Embryonic facial prominence (tissue), 1 donor: Measurements from ENCODE around the gene PHPT1.
"Not testable (repeated sequence)": the region's sequence is repeated elsewhere in the genome, so short reads cannot be mapped to it uniquely, and the experiment has no call there.

ENCODE experiments used
- DNase-seq: peaks from one replicate; pipeline ENCODE4 v3.0.0-alpha.2; 2016; ENCODE audit errors: extremely low spot score

Gene PHPT1

DNA sequence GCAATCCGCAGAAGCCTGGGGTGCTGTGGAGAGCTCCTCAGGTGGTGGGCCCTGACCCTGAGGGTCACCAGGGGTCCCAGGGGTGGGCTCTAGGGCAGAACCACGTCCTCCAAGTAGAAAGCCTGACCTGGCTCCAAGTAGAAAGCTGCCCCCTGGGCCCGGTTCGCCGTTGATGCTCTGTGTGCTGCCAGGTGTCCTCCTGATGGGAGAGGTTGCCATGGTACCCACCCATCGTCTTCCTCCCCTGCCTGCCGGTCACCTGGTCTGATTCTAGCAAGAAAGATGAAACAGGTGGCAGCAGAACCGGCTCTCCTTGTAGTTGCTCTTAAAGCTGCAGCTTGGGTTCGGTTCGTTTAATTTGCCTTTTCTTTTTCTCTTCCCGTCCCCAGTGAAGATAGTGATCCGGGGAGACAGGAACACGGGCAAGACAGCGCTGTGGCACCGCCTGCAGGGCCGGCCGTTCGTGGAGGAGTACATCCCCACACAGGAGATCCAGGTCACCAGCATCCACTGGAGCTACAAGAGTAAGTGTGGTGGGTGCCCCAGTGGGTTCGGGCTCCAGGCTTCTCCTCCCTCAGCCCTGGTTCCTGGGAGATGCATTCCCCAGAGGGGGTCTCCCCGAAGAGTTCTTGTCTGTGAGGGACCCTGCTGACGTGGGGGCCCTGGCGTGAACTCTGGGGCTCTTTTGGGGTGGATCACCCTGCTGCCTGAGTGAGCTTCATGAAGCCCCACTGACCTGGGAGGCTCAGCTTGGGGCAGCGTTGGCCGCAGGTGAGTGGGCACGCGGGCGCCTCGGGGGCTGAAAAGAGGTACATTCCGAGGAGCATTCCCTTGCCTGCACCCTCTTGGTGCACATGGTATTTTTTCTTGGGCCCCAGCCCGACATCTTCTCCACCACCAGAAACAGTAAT is 25.8 kb upstream of the PHPT1 start:
- DNase-seq: no peak

GRCh38 chr9:136824496-136825225 is 24.5 kb upstream of the PHPT1 start:
- DNase-seq: no peak

GRCh38 chr9:136825295-136826187 is 23.7 kb upstream of the PHPT1 start:
- no peak for DNase-seq

GRCh38 chr9:136826188-136826541 is 23.0 kb upstream of the PHPT1 start:
- no peak for DNase-seq

GRCh38 chr9:136826703-136827582 is 22.3 kb upstream of the PHPT1 start:
- DNase-seq: no peak

DNA sequence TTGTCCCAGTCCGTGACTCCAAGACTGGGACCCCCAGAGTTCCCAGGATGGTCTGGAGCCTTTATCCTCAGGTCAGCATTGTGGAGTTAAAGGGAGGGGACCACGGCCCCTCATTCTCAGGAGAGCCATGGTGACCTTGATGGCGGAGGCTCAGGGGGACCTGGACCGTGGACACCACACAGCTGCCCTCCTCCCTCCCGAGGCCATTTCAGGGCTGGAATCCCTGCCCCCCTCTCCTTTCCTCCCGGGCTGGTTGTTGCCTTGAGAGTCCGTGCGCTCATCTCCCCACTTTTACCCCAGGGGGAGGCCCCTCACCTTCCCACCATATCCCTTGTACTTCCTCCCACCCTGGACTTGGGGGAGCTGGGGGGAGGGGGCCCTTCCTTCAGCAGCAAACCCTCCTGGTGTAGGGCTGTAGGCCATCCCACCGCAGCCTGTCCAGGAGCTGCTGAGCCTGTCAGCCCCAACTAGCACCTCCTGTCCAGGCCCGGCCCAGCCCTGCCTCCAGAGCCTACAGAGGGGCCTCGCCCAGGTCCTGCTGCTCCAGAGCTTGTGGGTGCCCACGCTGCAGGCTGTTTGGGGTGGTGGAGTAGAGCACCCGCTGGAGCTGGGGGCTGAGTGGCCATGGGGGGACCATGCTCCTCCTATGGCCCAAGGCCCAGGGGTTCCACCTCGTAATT is 21.3 kb upstream of the PHPT1 start:
- DNase-seq: no peak

DNA sequence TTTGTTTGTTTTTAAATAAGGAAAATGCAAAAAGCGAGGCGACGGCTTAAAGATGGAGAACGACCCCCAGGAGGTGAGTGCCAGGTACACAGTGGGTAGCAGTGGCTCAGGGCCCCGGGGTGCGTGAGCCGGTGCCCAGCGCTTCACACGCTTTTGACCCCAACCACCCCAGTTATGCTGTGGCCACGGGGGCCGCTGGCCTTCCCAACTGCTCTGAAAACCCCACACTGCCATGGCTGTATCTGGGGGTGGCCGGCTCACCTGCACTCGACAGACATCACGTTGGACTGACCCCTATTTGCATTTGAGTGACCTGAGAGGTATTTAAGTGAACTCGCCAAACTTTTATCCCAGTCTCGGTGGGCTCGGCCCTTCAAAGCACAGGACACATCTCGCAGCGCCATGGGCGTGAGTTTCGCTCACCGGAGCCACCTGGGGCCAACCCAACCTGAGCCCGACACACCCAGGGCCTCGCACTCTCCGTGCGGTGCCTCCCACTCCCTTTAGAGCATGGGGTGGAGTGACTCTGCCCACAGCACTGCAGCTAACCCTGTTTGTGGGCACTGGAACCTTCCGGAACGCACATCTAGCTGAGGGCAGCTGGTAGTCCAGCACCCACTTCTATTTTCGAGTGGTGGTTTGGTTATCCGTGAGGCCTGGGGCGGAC is 20.6 kb upstream of the PHPT1 start:
- DNase-seq: no peak

- no peak for DNase-seq
Observed at GRCh38 chr9:136829412-136829811, 19.8 kb upstream of the PHPT1 start.

DNA sequence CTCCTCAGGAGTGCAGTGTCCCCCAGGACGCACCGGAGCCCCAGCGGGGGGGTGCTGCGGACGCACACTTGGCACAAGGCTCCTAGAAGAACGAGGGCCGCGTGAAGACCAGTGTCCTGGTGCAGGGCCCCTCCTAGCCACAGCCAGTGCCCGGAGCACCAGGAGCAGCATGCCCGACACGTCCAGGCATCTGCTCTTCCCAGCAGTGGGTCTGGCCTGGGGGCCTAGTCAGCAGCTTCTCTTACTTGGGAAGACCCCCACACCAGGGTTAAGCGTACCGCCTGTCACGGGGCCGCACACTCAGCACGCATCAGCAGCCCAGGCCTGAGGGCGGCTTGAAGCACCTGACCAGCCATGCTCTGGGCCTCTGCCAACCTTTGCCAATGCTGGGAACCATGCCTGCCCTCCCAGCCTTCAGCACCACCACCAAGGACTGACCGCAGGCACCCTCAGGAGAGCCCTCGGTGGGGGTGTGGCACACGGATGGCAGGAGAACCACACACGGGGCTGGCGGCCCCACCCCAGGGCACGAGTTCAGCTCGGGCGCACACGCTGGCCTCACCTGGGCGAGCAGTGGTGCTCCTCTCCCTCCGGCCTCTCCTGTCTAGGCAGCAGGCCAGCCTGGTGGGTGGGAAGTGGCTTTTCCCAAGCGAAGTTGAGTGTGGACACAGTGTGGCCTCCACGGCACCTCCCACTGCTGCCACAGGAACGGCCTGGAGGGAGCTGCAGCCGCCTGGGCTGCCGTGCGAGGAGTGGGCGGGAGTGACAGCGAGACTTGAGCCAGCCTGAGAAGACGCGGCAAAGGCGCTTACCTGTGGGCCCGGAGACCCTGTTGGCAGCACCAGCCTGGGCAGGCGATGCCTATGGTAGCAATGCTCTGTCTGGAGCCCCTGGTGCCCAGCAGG is 19.0 kb upstream of the PHPT1 start:
- DNase-seq: no peak

DNA sequence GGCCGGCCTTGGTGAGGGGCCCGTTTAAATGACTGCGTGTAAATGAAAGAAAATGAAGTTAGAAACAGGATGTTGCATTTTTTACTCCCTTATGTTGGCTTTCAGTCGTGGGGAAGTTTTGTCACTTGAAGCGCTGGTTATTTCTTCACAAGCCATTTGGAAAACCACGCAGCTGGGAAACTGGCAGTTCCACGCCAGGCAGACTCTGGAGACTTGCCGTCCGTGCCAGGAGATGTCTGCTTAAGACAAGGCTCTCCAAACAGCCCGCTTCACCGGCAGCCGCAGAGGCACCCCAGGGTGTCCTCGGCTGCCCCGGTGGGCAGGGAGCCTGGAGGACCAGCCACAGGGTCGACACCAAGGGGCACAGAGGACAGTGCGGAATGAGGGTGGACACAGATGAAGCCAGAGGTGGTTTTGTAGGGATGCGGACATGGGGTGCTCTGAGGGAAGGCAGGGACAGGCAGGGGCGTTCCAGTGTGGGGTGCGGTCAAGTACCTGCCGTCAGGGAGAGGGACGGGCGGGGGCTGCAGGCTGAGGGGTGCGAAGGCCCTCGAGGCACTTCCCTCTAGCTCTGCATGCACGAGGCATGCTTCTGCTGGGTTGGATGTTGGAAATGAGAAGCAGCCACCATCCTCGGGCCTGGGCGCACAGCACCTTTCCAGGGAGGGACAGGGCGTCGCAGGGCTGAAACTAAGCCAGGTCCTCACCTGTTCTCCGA is 18.0 kb upstream of the PHPT1 start:
- no peak for DNase-seq

- no peak for DNase-seq
Observed at GRCh38 chr9:136831720-136832104, 17.5 kb upstream of the PHPT1 start.

GRCh38 chr9:136832581-136832980 is 16.6 kb upstream of the PHPT1 start:
- no peak for DNase-seq

GRCh38 chr9:136833381-136834048 is 15.7 kb upstream of the PHPT1 start:
- not testable (repeated sequence) for DNase-seq

DNA sequence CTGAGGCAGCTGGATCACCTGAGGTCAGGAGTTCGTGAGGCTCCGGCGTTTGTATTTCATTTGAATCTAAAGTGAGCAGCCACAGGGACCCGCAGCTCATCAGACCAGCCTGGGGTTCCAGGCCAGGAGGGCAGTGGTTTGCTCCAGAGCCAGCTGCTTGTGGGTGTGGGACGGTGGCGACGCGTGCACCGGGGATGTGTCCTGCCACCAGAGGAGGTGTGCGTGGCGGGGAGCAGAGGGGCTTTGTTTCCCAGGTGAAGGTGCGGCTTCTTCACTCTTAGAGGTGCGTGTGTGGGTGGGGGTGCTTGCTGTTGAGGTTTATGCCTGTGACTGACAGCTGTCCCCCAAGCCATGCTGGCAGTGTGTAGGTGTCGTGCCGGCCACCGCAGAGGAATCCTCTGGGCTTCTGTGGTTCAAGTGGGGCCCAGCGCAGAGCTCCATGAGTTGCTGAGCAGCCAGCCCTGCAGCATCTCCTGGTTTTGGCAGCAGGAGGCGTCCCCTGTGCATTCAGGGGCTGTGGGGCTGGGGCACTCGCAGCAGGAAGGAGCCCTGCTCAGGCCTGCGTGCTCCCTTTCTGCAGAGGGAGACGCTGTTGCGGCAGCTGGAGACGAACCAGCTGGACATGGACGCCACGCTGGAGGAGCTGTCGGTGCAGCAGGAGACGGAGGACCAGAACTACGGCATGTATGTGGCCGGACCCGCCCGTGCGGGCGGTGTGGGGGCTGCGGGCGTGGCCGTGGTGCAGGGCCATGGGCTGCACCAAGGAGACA is 13.9 kb upstream of the PHPT1 start:
- no peak for DNase-seq

DNA sequence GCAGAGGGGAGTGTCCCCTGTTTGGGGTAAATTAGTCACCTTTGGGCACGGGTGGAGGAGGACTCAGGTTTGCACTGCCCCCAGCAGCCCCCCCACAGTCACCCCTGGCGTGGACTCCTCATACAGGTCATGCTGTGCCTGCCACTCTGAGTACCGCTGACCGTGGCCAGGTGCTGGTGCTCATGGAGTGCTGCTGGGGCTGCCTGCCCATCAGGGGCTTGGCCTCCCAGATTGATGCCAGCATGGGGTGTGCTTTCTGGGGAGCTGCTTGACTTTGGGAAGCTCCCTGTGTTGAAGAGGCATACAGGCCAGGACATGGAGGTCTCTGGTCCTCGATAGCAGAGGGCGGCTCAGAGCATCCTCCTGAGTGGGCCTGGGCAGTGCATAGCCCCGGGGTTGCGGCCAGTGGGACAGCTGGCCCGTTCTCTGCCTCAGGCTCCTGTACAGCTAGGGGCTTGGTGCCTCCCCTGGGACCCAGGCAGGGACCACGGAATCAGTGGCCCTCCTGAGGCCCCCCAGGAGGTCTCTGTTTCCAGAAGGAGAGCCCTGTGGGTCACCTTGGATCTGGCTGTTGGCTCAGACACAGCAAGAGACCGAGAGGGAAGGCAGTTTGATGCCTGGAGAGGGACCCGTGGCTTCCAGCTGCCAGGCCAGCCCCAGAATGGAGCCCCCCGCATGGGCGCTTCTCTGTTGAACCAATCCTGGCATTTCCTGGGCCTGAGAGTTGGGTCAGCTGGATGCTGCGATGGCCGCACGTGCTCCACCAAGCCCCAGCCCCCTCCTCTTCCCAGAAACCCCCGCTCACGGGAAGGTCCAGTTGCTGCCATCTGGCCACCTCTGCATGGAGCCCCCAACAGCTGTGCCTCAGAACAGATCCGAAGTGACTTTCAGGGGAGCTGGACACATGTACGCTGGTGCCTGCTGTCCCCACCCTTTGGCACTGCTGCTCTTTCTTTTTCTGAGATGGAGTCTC is 13.0 kb upstream of the PHPT1 start:
- no peak for DNase-seq
